Suprapubic skin (tissue), 4 donors: ENCODE measurements around the gene IDI1. TPM values are rescaled to one million over a fixed set of nuclear protein-coding genes. Genes with fewer than 3 reads are reported as not detected.

Experiments
- DNase-seq, 2 donors: peaks; one replicate each; pipeline ENCODE4 v3.0.0-alpha.2; 2019; ENCODE audit warnings: low spot score in 2 of 2
- H3K27ac ChIP-seq: fragments of 200-600 bp; sonication (generic); one replicate; pipeline ENCODE4 v1.5.1; 2019
- H3K27me3 ChIP-seq: fragments of 200-600 bp; sonication (generic); one replicate; pipeline ENCODE4 v1.5.1; 2019
- H3K36me3 ChIP-seq: fragments of 200-600 bp; sonication (generic); one replicate; pipeline ENCODE4 v1.5.1; 2019
- H3K4me1 ChIP-seq: fragments of 200-600 bp; sonication (generic); one replicate; pipeline ENCODE4 v1.5.1; 2019
- H3K4me3 ChIP-seq: fragments of 200-600 bp; sonication (generic); one replicate; pipeline ENCODE4 v1.5.1; 2019; ENCODE audit warnings: mild to moderate bottlenecking
- H3K9me3 ChIP-seq: fragments of 200-600 bp; sonication (generic); one replicate; pipeline ENCODE4 v1.5.1; 2019
- EP300 ChIP-seq: sonication (generic); formaldehyde crosslinking; IDR thresholded peaks from one replicate; pipeline ENCODE4 v1.6.1; 2017; ENCODE audit warnings: antibody characterized with exemption
- POLR2A ChIP-seq, 2 donors: fragments of 450-650 bp; IDR thresholded peaks; one replicate each; pipeline ENCODE4 v1.6.1; 2017; ENCODE audit warnings: antibody characterized with exemption in 2 of 2, mild to moderate bottlenecking in 2 of 2, moderate library complexity in 2 of 2
- POLR2AphosphoS5 ChIP-seq, 3 donors: sonication (generic); formaldehyde crosslinking; IDR thresholded peaks; one replicate each; pipeline ENCODE4 v1.6.1; 2017; ENCODE audit warnings: antibody characterized with exemption in 3 of 3
- whole genome bisulfite sequencing: methylation state at CpG from one replicate; pipeline ENCODE4 v1.1.5; 2018; 5-methylcytosine and 5-hydroxymethylcytosine counted together
- total RNA-seq, 4 donors: library from RNA; depleted of rRNA; stranded (reverse); fragments of >200 nt; gene quantifications; one replicate each; pipeline ENCODE4 v1.1.0, GENCODE V29; 2016
- TF ChIP-seq, protein P1 (sequence below), 2 donors: fragments of 200-600 bp in 1 of 2; fragments of 450-650 bp in 1 of 2; sonication (generic) in 1 of 2; IDR thresholded peaks; one replicate each; pipeline ENCODE4 v1.5.1; 2016 to 2019; ENCODE audit warnings: antibody characterized with exemption in 2 of 2, mild to moderate bottlenecking in 1 of 2, moderate library complexity in 1 of 2

IDI1 gene
- total RNA-seq, 4 donors from 2014 or later = 32.0 to 62.1 (median 36.1) TPM

GRCh38 chr10:1094112-1095057 is 45.5 kb upstream of the IDI1 start:
- Histone ChIP-seq H3K4me1 (no peaks in the 10 kb centered on the region), H3K36me3 (peaks cover 70% of the 10 kb centered on the region), H3K4me3 (no peak overlapping the region), H3K27me3 (no peaks in the 10 kb centered on the region), H3K9me3 (no peaks in the 10 kb centered on the region), H3K27ac (no peak overlapping the region)
- DNase-seq = no peak
- TF ChIP-seq, protein P1, sequence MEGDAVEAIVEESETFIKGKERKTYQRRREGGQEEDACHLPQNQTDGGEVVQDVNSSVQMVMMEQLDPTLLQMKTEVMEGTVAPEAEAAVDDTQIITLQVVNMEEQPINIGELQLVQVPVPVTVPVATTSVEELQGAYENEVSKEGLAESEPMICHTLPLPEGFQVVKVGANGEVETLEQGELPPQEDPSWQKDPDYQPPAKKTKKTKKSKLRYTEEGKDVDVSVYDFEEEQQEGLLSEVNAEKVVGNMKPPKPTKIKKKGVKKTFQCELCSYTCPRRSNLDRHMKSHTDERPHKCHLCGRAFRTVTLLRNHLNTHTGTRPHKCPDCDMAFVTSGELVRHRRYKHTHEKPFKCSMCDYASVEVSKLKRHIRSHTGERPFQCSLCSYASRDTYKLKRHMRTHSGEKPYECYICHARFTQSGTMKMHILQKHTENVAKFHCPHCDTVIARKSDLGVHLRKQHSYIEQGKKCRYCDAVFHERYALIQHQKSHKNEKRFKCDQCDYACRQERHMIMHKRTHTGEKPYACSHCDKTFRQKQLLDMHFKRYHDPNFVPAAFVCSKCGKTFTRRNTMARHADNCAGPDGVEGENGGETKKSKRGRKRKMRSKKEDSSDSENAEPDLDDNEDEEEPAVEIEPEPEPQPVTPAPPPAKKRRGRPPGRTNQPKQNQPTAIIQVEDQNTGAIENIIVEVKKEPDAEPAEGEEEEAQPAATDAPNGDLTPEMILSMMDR (IDR thresholded peaks at IDR 0.05) = no peak
- TF ChIP-seq POLR2AphosphoS5 (IDR thresholded peaks at IDR 0.05) (no peak), POLR2A (IDR thresholded peaks at IDR 0.05) (no peak), EP300 (no peak)
- 96% methylated on average over 15 of the region's 15 CpGs for WGBS

DNA sequence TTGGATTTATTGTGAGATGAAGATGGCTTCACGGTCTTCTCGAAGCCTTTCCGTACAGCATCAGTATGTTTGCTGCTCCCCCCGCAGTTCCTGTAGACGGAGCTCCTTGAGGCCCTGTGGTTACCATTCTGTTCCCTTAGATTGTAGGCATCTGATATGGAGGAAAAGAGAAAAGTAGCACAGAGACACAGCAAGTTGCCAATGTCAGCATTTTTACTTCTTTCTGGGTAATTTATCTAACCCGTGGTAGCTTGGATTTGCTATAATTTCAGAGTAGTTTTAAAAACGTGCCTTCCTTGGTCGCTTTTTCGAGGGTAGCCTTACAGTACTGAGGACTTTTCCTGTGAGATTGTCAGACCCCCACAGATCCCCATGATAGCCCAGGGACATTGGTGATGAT is 44.8 kb upstream of the IDI1 start:
- Histone ChIP-seq H3K9me3 (no peaks in the 10 kb centered on the region), H3K36me3 (peaks cover 74% of the 10 kb centered on the region), H3K4me1 (no peaks in the 10 kb centered on the region), H3K27ac (no peak overlapping the region), H3K27me3 (no peaks in the 10 kb centered on the region), H3K4me3 (no peak overlapping the region)
- TF ChIP-seq POLR2A (IDR thresholded peaks at IDR 0.05) = no peak
- TF ChIP-seq, protein P1 (IDR thresholded peaks at IDR 0.05) = no peak
- TF ChIP-seq EP300 = no peak
- no peak for TF ChIP-seq POLR2AphosphoS5 (IDR thresholded peaks at IDR 0.05)
- DNase-seq = no peak
- 91% methylated on average over 9 of the region's 9 CpGs for WGBS

DNA sequence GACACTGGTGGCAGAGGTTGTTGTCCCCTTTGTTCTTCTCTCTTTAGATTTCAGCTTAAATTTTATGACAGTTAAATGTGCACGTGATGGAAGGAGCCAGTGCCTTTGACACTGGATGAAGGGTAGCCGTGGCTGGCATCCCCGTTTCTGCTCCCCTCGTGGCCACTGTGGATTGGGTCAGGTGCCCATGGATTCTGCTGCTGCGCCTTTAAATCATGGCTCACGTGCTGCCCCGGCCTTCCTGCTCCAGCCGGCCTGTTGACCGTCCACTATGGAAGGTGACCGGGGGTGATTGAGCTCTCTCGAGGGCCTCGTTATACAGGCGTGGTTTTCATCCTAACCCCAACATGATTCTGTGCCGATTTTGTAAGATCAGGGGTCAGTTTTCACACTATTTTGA is 41.8 kb upstream of the IDI1 start:
- Histone ChIP-seq H3K27ac (no peak overlapping the region), H3K9me3 (no peaks in the 10 kb centered on the region), H3K4me3 (no peak overlapping the region), H3K27me3 (no peaks in the 10 kb centered on the region), H3K4me1 (no peaks in the 10 kb centered on the region), H3K36me3 (peaks cover 77% of the 10 kb centered on the region)
- TF ChIP-seq EP300 (no peak), POLR2A (IDR thresholded peaks at IDR 0.05) (no peak), POLR2AphosphoS5 (IDR thresholded peaks at IDR 0.05) (no peak)
- TF ChIP-seq, protein P1 (IDR thresholded peaks at IDR 0.05) = no peak
- no peak for DNase-seq
- 98% methylated on average over 10 of the region's 14 CpGs for WGBS

DNA sequence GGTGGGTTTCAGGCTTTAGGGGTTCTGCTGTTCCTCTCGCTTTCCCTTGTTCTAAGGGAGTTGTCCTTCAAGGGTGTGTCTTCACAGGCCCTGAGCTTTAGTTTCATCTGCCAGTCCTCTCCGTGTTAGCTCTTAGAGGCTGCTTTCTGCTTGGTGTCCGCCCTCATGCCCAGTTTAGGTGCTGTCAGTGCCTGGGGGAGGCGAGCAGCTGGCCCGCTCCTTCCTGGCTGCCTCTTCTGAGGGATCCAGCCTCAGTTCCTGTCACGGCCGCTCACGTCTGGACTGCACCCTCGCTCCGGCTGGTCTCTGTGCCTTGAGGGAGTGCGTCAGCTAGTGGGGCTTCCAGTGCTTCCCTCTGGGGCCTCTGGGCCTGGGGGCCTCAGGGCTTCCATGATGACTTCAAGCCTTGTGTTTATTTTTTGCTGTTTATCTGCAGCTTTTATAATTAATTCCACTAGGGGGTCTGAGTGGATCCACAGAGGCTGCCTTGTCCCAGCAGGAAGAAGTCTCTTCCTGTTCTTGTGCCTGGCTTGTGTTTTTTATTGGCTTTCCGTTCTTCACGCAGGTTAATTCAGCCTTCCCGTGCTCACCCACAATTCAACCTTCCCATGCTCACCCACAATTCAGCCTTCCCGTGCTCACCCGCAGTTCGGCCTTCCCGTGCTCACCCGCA is 40.2 kb upstream of the IDI1 start:
- Histone ChIP-seq H3K9me3 (no peaks in the 10 kb centered on the region), H3K4me1 (no peaks in the 10 kb centered on the region), H3K27me3 (no peaks in the 10 kb centered on the region), H3K27ac (no peak overlapping the region), H3K4me3 (no peak overlapping the region), H3K36me3 (peaks cover 80% of the 10 kb centered on the region)
- TF ChIP-seq EP300 = no peak
- TF ChIP-seq, protein P1 (IDR thresholded peaks at IDR 0.05) = no peak
- TF ChIP-seq POLR2A (IDR thresholded peaks at IDR 0.05) = no peak
- no peak for TF ChIP-seq POLR2AphosphoS5 (IDR thresholded peaks at IDR 0.05)
- WGBS = 77% methylated on average over 19 of the region's 19 CpGs
- DNase-seq = no peak

DNA sequence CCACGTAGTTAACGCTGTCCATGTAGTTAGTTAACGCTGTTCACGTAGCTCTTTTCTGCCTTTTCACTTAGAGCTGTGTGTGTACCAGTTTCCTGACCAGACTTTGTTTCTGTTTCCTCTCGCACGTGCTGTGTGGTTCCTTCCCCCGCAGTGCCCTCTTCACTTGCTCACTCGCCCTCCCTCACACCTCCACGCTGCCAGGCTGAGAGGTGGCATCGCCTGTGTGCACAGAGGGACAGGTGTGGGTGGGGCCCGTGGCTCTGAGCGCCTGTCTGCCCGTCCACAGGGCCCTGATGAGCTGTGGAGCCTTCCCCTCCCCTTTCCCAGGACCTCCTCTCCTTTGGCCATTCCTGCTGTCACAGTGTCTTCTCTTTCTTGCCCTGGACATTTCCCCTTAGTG is 37.9 kb upstream of the IDI1 start:
- Histone ChIP-seq H3K4me3 (no peak overlapping the region), H3K27me3 (no peaks in the 10 kb centered on the region), H3K36me3 (peaks cover 96% of the 10 kb centered on the region), H3K27ac (no peak overlapping the region), H3K4me1 (no peaks in the 10 kb centered on the region), H3K9me3 (no peaks in the 10 kb centered on the region)
- 88% methylated on average over 13 of the region's 13 CpGs for WGBS
- DNase-seq = no peak
- TF ChIP-seq POLR2AphosphoS5 (IDR thresholded peaks at IDR 0.05) = no peak
- TF ChIP-seq, protein P1 (IDR thresholded peaks at IDR 0.05) = no peak
- TF ChIP-seq POLR2A (IDR thresholded peaks at IDR 0.05) = no peak
- TF ChIP-seq EP300 = no peak
